AG04450 (cell line): Measurements from ENCODE around the gene SDHAF2. TPM values are rescaled to one million over a fixed set of nuclear protein-coding genes. Genes with fewer than 3 reads are reported as not detected.
"Not testable (repeated sequence)": the region's sequence is repeated elsewhere in the genome, so short reads cannot be mapped to it uniquely, and the experiment has no call there.

Experiments used
- CTCF ChIA-PET: fragments of 300-600, 350-600 bp; formaldehyde crosslinking; extraction: SDS; loops from one replicate; lab custom pipeline; 2022; ENCODE audit warnings: antibody characterized with exemption, inconsistent platforms; lab: Charles Lee
- POLR2A ChIA-PET: fragments of 350-600 bp; formaldehyde crosslinking; extraction: SDS; loops from one replicate; lab custom pipeline; 2021; ENCODE audit warnings: antibody characterized with exemption, inconsistent platforms; lab: Yijun Ruan, JAX
- DNase-seq: peaks from one replicate; pipeline ENCODE4 v3.0.0-alpha.2; 2011; ENCODE audit warnings: low read depth, low spot score
- H3K27ac ChIP-seq: one replicate; pipeline ENCODE4 v1.5.1; 2012; ENCODE audit warnings: low read depth, low read length, control low read depth
- H3K27me3 ChIP-seq: one replicate; pipeline ENCODE4 v1.6.0; 2012; ENCODE audit warnings: low read length; ENCODE audit not compliant: control insufficient read depth, insufficient read depth
- H3K4me3 ChIP-seq: 2 replicates; pipeline ENCODE4 v1.5.1; 2011; ENCODE audit warnings: mild to moderate bottlenecking, low read depth, low read length, control low read depth
- H3K9me3 ChIP-seq: 2 replicates; pipeline ENCODE4 v1.5.1; 2012; ENCODE audit warnings: low read length; ENCODE audit not compliant: control insufficient read depth, insufficient read depth
- polyA minus RNA-seq: library from RNA; depleted of rRNA, polyadenylated mRNA; stranded (reverse); fragments of >200 nt; gene quantifications from 2 replicates; pipeline ENCODE4 v1.2.3, GENCODE V29; 2011; rRNA and poly(A)+ RNA removed
- polyA plus RNA-seq: library from polyadenylated mRNA; depleted of rRNA; stranded (reverse); fragments of >200 nt; gene quantifications from 2 replicates; pipeline ENCODE4 v1.2.3, GENCODE V29; 2011; rRNA removed
- TF ChIP-seq, protein P1 (sequence below): IDR thresholded peaks from 2 replicates; pipeline ENCODE4 v1.5.1; 2011; ENCODE audit warnings: low read depth, low read length, control low read depth, inconsistent platforms

Gene SDHAF2
- polyA plus RNA-seq (71.6 and 86.5 TPM in 2 replicates), polyA minus RNA-seq (59.9 and 74.6 TPM in 2 replicates)

DNA sequence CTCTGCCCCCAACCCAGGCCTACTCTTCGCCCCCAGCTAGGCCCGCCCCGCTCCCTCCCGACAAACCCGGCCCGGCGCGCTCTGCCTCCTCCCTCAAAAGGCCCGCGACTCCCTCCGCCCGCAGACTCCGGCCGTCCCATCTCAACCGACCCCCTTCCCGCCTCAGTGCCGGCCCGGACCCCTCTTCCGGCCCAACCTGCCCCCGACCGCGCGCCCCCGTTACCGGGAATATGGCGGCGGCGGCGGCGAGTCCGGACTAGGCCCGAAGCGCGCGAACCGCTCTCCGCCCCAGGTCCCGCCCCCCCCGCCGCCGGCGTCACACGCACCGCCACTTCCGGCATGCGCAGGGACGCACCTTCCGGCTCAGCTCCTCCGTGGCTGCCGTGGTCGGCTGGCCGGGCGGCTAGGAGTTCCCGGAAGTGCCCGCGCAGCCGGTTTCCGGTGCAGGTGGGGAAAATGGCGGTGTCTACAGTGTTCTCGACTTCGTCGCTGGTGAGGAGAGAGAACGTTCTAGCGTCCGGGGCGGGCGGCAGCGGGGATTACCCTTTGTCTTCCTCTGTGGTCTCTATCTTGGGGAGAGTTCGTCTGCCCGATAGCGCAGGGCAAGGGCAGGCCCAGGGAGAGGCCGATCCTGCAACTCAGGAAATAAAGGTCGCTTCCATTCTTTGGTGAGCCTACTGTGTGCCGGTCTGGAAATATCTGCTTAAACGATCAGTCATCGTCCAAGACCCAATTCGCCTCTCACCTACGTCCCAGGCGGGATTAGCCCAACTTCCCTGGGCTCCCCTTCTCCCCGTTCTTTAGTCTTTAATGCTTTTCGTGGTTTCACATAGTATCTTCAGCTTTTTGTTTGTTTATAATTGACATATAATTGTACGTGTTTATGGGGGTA is at the start of gene SDHAF2, which contains the start of gene CPSF7:
TSS of gene SDHAF2 (plus strand) at position 434 of the 892 bp plus-strand sequence. CDS start at position 457, 23 bp downstream.
TSS of gene CPSF7 (minus strand) at position 285 of the 892 bp plus-strand sequence. CDS start 740 bp downstream, outside the sequence.
- TF ChIP-seq, protein P1, sequence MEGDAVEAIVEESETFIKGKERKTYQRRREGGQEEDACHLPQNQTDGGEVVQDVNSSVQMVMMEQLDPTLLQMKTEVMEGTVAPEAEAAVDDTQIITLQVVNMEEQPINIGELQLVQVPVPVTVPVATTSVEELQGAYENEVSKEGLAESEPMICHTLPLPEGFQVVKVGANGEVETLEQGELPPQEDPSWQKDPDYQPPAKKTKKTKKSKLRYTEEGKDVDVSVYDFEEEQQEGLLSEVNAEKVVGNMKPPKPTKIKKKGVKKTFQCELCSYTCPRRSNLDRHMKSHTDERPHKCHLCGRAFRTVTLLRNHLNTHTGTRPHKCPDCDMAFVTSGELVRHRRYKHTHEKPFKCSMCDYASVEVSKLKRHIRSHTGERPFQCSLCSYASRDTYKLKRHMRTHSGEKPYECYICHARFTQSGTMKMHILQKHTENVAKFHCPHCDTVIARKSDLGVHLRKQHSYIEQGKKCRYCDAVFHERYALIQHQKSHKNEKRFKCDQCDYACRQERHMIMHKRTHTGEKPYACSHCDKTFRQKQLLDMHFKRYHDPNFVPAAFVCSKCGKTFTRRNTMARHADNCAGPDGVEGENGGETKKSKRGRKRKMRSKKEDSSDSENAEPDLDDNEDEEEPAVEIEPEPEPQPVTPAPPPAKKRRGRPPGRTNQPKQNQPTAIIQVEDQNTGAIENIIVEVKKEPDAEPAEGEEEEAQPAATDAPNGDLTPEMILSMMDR: no peak
- CTCF ChIA-PET: interaction anchor here (0.7 to 3.1 kb wide), 8 partner anchors 9 to 208 kb away, joined by 3 to 18 read pairs (median 4); no protein-coding TSS in a partner anchor
- Histone ChIP-seq H3K9me3 (peaks cover 4% of the 10 kb centered on the region; the same call in 1 of the 2 replicates), H3K4me3 (peak within 1 kb of the TSS; percentile 100), H3K27ac (peak within 1 kb of the TSS; percentile 96), H3K27me3 (no peaks in the 10 kb centered on the region)
- POLR2A ChIA-PET: interaction anchor here (0.7 to 1.7 kb wide), 6 partner anchors 9 to 385 kb away, joined by 3 to 17 read pairs (median 4); partner anchors contain the start of genes CYB561A3, TMEM138 and TMEM216
- DNase-seq: peak; percentile 77

DNA sequence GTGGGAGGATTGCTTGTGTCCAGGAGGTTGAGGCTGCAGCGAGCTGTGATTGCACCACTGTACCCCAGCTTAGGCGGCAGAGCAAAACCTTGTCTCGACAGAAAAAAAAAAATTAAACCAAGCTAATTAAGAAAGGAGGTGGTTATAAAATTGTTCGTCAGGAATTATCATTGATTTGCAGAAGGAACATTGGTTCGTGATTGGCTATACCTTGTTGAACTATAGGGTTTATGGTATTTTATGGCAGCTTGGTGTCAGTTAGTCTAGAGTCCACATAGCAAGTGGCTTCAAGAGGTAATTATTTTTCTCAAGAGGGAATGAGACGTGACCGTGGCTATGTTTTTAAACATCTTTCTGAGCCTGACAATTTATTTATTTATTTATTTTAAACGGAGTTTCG is 49.0 kb upstream of the SDHAF2 start:
- ChIA-PET POLR2A (interaction anchor here (5.6 kb wide), 1 partner anchor 19 kb away, joined by 32 read pairs; the partner anchor contains the start of genes CYB561A3 and TMEM138), CTCF (interaction anchor here (10.8 kb wide), 1 partner anchor 43 kb away, joined by 519 read pairs; the partner anchor contains the start of genes DDB1 and TKFC)
- H3K27ac ChIP-seq: no peak overlapping the region
- TF ChIP-seq, protein P1: no peak
- no peak overlapping the region for H3K4me3 ChIP-seq
- H3K9me3 ChIP-seq: no peaks in the 10 kb centered on the region
- H3K27me3 ChIP-seq: no peaks in the 10 kb centered on the region
- no peak for DNase-seq

DNA sequence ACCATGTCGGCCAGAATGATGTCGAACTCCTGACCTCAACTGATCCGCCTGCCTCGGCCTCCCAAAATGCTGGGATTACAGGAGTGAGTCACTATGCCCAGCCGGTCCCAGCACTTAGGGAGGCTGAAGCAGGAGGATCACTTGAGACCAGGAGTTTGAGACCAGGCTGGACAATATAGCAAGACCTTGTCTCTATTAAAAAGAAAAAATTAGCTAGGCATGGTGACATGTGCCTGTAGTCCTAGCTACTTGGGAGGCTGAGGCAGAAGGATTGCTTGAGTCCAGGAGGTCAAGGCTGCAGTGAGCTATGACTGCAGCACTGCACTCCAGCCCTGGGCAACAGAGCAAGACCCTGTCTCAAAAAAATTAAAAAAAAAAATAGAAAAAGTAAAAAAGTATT is 46.1 kb upstream of the SDHAF2 start:
- DNase-seq, H3K27me3 ChIP-seq, H3K9me3 ChIP-seq, H3K4me3 ChIP-seq, H3K27ac ChIP-seq: not testable (repeated sequence)
- ChIA-PET CTCF (interaction anchor here (0.7 to 10.8 kb wide), 5 partner anchors 9 to 109 kb away, joined by 3 to 519 read pairs (median 9); partner anchors contain the start of genes DDB1 and TKFC), POLR2A (interaction anchor here (2.4 to 5.6 kb wide), 2 partner anchors 22 to 48 kb away, joined by 12 to 32 read pairs; partner anchors contain the start of genes CYB561A3 and TMEM138)

DNA sequence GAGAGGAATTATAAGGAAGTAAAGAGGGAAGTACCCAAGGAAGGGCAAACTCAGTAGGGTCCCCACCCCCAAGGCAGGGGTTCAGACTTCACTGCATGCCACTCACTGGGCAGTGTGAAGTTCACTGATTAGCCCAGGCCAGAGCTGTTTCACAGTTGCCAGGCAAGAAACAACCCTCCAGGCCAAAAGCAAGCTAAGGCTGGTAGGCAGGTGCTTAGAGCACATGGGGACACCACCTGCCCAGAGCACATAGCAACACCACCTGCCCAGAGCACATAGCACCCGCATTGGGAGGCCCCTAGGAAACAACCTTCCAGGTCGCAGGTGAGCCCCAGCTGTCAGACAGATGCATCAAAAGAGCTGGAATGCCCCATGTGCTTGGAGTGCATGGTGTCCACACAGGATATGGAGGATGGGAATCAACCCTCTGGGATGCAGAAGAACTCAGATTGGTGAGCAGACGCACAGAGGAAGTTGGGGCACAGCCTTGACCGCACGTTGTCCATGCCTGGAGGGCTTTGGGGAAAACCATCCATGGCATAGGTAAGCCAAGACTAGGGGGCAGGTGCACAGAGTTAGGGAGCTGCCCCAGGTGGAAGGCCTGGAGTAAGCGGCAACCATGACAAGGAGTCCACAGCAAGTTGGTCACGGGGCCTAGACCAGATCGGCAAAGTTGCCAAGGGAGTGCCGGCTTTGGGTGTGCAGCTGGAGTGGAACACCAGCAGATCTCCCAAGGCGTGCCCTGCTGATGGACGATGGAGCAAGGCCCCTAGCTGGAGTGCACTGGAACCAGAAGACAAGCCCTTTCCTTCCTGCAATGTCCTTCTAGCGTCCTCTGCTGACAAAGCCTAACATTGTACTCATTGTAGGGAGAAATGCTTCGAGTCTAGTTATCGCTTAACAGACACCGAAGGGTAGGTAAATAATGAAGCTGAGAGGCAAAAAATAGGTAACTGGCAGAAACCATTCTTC is 45.4 kb upstream of the SDHAF2 start:
- ChIA-PET POLR2A (interaction anchor here (2.4 to 5.6 kb wide), 2 partner anchors 23 to 48 kb away, joined by 12 to 32 read pairs; partner anchors contain the start of genes CYB561A3 and TMEM138), CTCF (interaction anchor here (0.6 to 10.8 kb wide), 22 partner anchors 9 to 254 kb away, joined by 3 to 519 read pairs (median 10); partner anchors contain the start of genes CYB561A3, DDB1, TKFC and TMEM138)
- no peaks in the 10 kb centered on the region for H3K9me3 ChIP-seq
- DNase-seq: no peak
- TF ChIP-seq, protein P1: peak; percentile 40
- no peak overlapping the region for H3K27ac ChIP-seq
- no peak overlapping the region for H3K4me3 ChIP-seq
- H3K27me3 ChIP-seq: no peaks in the 10 kb centered on the region
